HEK293 (cell line): Measurements from ENCODE around the gene CACHD1.
A peak's percentile ranks its signal among the peaks of the same experiment; 100 is the strongest.

ENCODE experiments used
- CTCF ChIA-PET: fragments of 350-600 bp; formaldehyde crosslinking; extraction: SDS; loops from one replicate; lab custom pipeline; 2021; ENCODE audit warnings: antibody characterized with exemption; lab: Yijun Ruan, JAX
- POLR2A ChIA-PET: fragments of 300-600 bp; formaldehyde crosslinking; extraction: SDS; loops from one replicate; lab custom pipeline; 2020; ENCODE audit warnings: antibody characterized with exemption, inconsistent platforms; lab: Yijun Ruan, JAX
- H3K27ac ChIP-seq: fragments of 200-500 bp; sonication (Bioruptor generic); 2 replicates; pipeline ENCODE4 v1.5.1; 2014; ENCODE audit warnings: low read depth, low read length, control low read depth, inconsistent platforms; ENCODE audit errors: extremely low read depth
- H3K36me3 ChIP-seq, 2 experiments: fragments of 200-500 bp in 1 of 2; sonication (Bioruptor generic) in 1 of 2; 1 replicate in 1 of 2; 2 replicates in 1 of 2; pipeline ENCODE4 v1.5.1; 2014 to 2017; ENCODE audit warnings: inconsistent platforms in 2 of 2, low read length in 2 of 2; ENCODE audit not compliant: control insufficient read depth in 2 of 2, insufficient read depth in 1 of 2
- H3K4me1 ChIP-seq: fragments of 200-500 bp; sonication (Bioruptor generic); 2 replicates; pipeline ENCODE4 v1.5.1; 2014; ENCODE audit warnings: mild to moderate bottlenecking, low read length, inconsistent platforms; ENCODE audit not compliant: control insufficient read depth, insufficient read depth
- H3K4me3 ChIP-seq: 2 replicates; pipeline ENCODE4 v1.5.1; 2011; ENCODE audit warnings: low read depth, mild to moderate bottlenecking, control low read depth, low read length, moderate library complexity
- H3K9me3 ChIP-seq: fragments of 200-500 bp; sonication (Bioruptor generic); 2 replicates; pipeline ENCODE4 v1.5.1; 2014; ENCODE audit warnings: low read depth, low read length, inconsistent platforms; ENCODE audit not compliant: control insufficient read depth, insufficient read depth
- GFI1B ChIP-seq: fragments of 450-650 bp; formaldehyde crosslinking; IDR thresholded peaks from 2 replicates; pipeline ENCODE4 v1.5.1; 2016; ENCODE audit warnings: missing biosample characterization, missing genetic modification characterization
- IKZF3 ChIP-seq: fragments of 450-650 bp; IDR thresholded peaks from 2 replicates; pipeline ENCODE4 v1.5.0; 2018; ENCODE audit warnings: missing biosample characterization, mild to moderate bottlenecking, missing genetic modification characterization, moderate library complexity
- OSR2 ChIP-seq: fragments of 450-650 bp; formaldehyde crosslinking; IDR thresholded peaks from 2 replicates; pipeline ENCODE4 v1.5.1; 2016; ENCODE audit warnings: missing biosample characterization, missing genetic modification characterization
- PRDM1 ChIP-seq: fragments of 450-650 bp; formaldehyde crosslinking; IDR thresholded peaks from 2 replicates; pipeline ENCODE4; 2016; ENCODE audit warnings: missing biosample characterization, missing genetic modification characterization
- PRDM10 ChIP-seq: fragments of 450-650 bp; formaldehyde crosslinking; IDR thresholded peaks from 2 replicates; pipeline ENCODE4 v1.5.1; 2016; ENCODE audit warnings: missing biosample characterization, missing genetic modification characterization
- PRDM6 ChIP-seq: fragments of 450-650 bp; formaldehyde crosslinking; IDR thresholded peaks from 2 replicates; pipeline ENCODE4 v1.5.1; 2017; ENCODE audit warnings: missing biosample characterization, missing genetic modification characterization
- WT1 ChIP-seq: fragments of 450-650 bp; formaldehyde crosslinking; IDR thresholded peaks from 2 replicates; pipeline ENCODE4 v1.5.1; 2016; ENCODE audit warnings: missing biosample characterization, missing genetic modification characterization
- ZBTB20 ChIP-seq: fragments of 450-650 bp; formaldehyde crosslinking; IDR thresholded peaks from 2 replicates; pipeline ENCODE4 v1.5.1; 2016; ENCODE audit warnings: missing biosample characterization, missing genetic modification characterization
- ZBTB21 ChIP-seq: fragments of 450-650 bp; formaldehyde crosslinking; IDR thresholded peaks from 2 replicates; pipeline ENCODE4 v1.5.1; 2017; ENCODE audit warnings: missing biosample characterization, missing genetic modification characterization
- ZEB2 ChIP-seq: fragments of 450-650 bp; formaldehyde crosslinking; IDR thresholded peaks from 2 replicates; pipeline ENCODE4 v1.5.1; 2016; ENCODE audit warnings: missing biosample characterization, missing genetic modification characterization
- ZFHX2 ChIP-seq: fragments of 450-650 bp; formaldehyde crosslinking; conservative IDR thresholded peaks from 2 replicates; pipeline ENCODE4 v1.5.1; 2016; ENCODE audit warnings: missing biosample characterization, missing genetic modification characterization
- ZNF132 ChIP-seq: fragments of 450-650 bp; formaldehyde crosslinking; IDR thresholded peaks from 2 replicates; pipeline ENCODE4 v1.5.1; 2017; ENCODE audit warnings: missing biosample characterization, missing genetic modification characterization, borderline replicate concordance
- ZNF18 ChIP-seq: fragments of 450-650 bp; formaldehyde crosslinking; IDR thresholded peaks from 2 replicates; pipeline ENCODE4 v1.5.1; 2016; ENCODE audit warnings: missing biosample characterization, missing genetic modification characterization
- ZNF362 ChIP-seq: fragments of 450-650 bp; formaldehyde crosslinking; IDR thresholded peaks from 2 replicates; pipeline ENCODE4 v1.5.1; 2016; ENCODE audit warnings: missing biosample characterization, missing genetic modification characterization
- ZNF664 ChIP-seq: fragments of 450-650 bp; formaldehyde crosslinking; IDR thresholded peaks from 2 replicates; pipeline ENCODE4 v1.5.1; 2016; ENCODE audit warnings: missing biosample characterization, missing genetic modification characterization
- ZNF843 ChIP-seq: fragments of 450-650 bp; formaldehyde crosslinking; IDR thresholded peaks from 2 replicates; pipeline ENCODE4 v1.5.1; 2016; ENCODE audit warnings: missing biosample characterization, missing genetic modification characterization
- ZXDB ChIP-seq: fragments of 450-650 bp; formaldehyde crosslinking; IDR thresholded peaks from 2 replicates; pipeline ENCODE4 v1.5.1; 2016; ENCODE audit warnings: missing biosample characterization, missing genetic modification characterization

CACHD1 gene

GRCh38 chr1:64537942-64538341, 68.0 kb downstream of the CACHD1 start (continued):
- TF ChIP-seq PRDM10 (tag by site-specific recombination) (no peak), ZBTB21 (tag by site-specific recombination) (no peak), ZEB2 (tag by site-specific recombination) (no peak)

- CTCF ChIA-PET: interaction anchor here (1.1 to 1.7 kb wide), 2 partner anchors 15 to 137 kb away, joined by 3 read pairs; no protein-coding TSS in a partner anchor
- Histone ChIP-seq H3K9me3 (no peaks in the 10 kb centered on the region), H3K4me3 (no peak overlapping the region), H3K4me1 (peaks cover 43% of the 10 kb centered on the region), H3K27ac (no peak overlapping the region), H3K36me3 (no peaks in the 10 kb centered on the region)
- peak; percentile 91 for TF ChIP-seq PRDM6 (tag by site-specific recombination)
- TF ChIP-seq ZNF664 (tag by site-specific recombination): 0 out of 2 replicates have a peak, but pooled peaks have one; percentile 5
- TF ChIP-seq ZFHX2 (tag by site-specific recombination): no peak
- POLR2A ChIA-PET: no interaction called here
Measured at GRCh38 chr1:64538389-64538788, 68.5 kb downstream of the CACHD1 start.

GRCh38 chr1:64539289-64539688, 69.4 kb downstream of the CACHD1 start:
- Histone ChIP-seq H3K4me3 (no peak overlapping the region), H3K9me3 (no peaks in the 10 kb centered on the region), H3K36me3 (no peaks in the 10 kb centered on the region), H3K27ac (peak overlapping the region; percentile 47), H3K4me1 (peaks cover 48% of the 10 kb centered on the region)
- ChIA-PET POLR2A (no interaction called here), CTCF (no interaction called here)
- TF ChIP-seq ZNF132 (tag by site-specific recombination): no peak

GRCh38 chr1:64539781-64540218, 69.9 kb downstream of the CACHD1 start:
- peak overlapping the region; percentile 47; the same call in 1 of the 2 replicates for H3K27ac ChIP-seq
- POLR2A ChIA-PET: no interaction called here
- H3K9me3 ChIP-seq: no peaks in the 10 kb centered on the region
- H3K36me3 ChIP-seq: no peaks in the 10 kb centered on the region
- CTCF ChIA-PET: no interaction called here
- peaks cover 54% of the 10 kb centered on the region for H3K4me1 ChIP-seq
- no peak overlapping the region for H3K4me3 ChIP-seq
- TF ChIP-seq ZNF843 (tag by site-specific recombination): 0 out of 2 replicates have a peak, but pooled peaks have one; percentile 46
- TF ChIP-seq IKZF3 (tag by site-specific recombination): 0 out of 2 replicates have a peak, but pooled peaks have one; percentile 47
- peak; percentile 69; the same call in 1 of the 2 replicates for TF ChIP-seq ZNF362 (tag by site-specific recombination)
- TF ChIP-seq ZXDB (tag by site-specific recombination): 0 out of 2 replicates have a peak, but pooled peaks have one; percentile 17
- TF ChIP-seq WT1 (tag by site-specific recombination): peak; percentile 46
- 0 out of 2 replicates have a peak, but pooled peaks have one; percentile 19 for TF ChIP-seq OSR2 (tag by site-specific recombination)
- TF ChIP-seq ZBTB20: peak; percentile 36; the same call in 1 of the 2 replicates
- peak; percentile 68 for TF ChIP-seq PRDM1
- TF ChIP-seq PRDM10 (tag by site-specific recombination): peak; percentile 2; the same call in 1 of the 2 replicates
- peak; percentile 21; the same call in 1 of the 2 replicates for TF ChIP-seq ZNF18
- TF ChIP-seq GFI1B (tag by site-specific recombination): 0 out of 2 replicates have a peak, but pooled peaks have one; percentile 13
